ENCODE results near the gene ATF7IP.

DNA sequence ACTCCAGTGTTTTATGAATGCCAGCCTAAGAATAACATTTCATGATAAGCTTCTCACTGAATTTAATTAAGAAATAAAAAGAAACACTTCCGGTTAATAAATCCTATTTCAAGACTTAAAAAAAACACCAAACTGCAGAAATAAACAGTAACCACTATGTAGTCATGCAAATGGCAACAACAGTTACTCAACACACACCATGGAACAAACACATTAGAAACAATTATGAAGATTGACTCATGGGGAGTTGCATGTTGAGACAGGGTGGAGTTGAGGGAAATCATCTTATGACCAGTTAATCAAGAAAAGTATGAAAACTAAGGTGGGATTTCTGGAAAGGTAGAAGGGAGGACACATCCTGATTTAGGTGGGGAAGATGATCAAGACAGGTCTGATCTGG, 149.5 kb downstream of the ATF7IP start:
- TF ChIP-seq TAF1 (IDR thresholded peaks at IDR 0.05; ENCODE audit: low read depth, low read length) (no peak), PAX5 (IDR thresholded peaks at IDR 0.05; ENCODE audit: insufficient read depth, low read length, severe bottlenecking) (no peak), POLR2A (IDR thresholded peaks at IDR 0.05; ENCODE audit: low read depth, low read length) (no peak), POLR2AphosphoS5 (IDR thresholded peaks at IDR 0.05; ENCODE audit: low read depth, low read length) (no peak)

Data from GM12891 (cell line).